Measurements from ENCODE around the gene SHC4.

Gene SHC4

GRCh38 chr15:48893311-48893710 is 70.4 kb downstream of the SHC4 start:
- DNase-seq (ENCODE audit: insufficient read length, low spot score) (no peak), FAIRE-seq (no peak)
- TF ChIP-seq CTCF (IDR thresholded peaks at IDR 0.05; ENCODE audit: insufficient read depth, missing control alignments): no peak

- no peak for TF ChIP-seq CTCF (IDR thresholded peaks at IDR 0.05; ENCODE audit: insufficient read depth, missing control alignments)
- FAIRE-seq: no peak
- no peak for DNase-seq (ENCODE audit: insufficient read length, low spot score)
These were observed 72.4 kb downstream of the SHC4 start for GRCh38 chr15:48891232-48891765.

- DNase-seq (ENCODE audit: insufficient read length, low spot score) (no peak), FAIRE-seq (no peak)
- TF ChIP-seq CTCF (IDR thresholded peaks at IDR 0.05; ENCODE audit: insufficient read depth, missing control alignments): no peak
These were observed 73.2 kb downstream of the SHC4 start for GRCh38 chr15:48890375-48890972.

GRCh38 chr15:48889925-48890324 is 73.8 kb downstream of the SHC4 start:
- no peak for TF ChIP-seq CTCF (IDR thresholded peaks at IDR 0.05; ENCODE audit: insufficient read depth, missing control alignments)
- DNase-seq (ENCODE audit: insufficient read length, low spot score) (no peak), FAIRE-seq (no peak)

GRCh38 chr15:48888836-48889235 is 74.9 kb downstream of the SHC4 start:
- FAIRE-seq (no peak), DNase-seq (ENCODE audit: insufficient read length, low spot score) (no peak)
- TF ChIP-seq CTCF (IDR thresholded peaks at IDR 0.05; ENCODE audit: insufficient read depth, missing control alignments): no peak

- no peak for TF ChIP-seq CTCF (IDR thresholded peaks at IDR 0.05; ENCODE audit: insufficient read depth, missing control alignments)
- DNase-seq (ENCODE audit: insufficient read length, low spot score): no peak
- FAIRE-seq: no peak
These were observed 75.5 kb downstream of the SHC4 start for GRCh38 chr15:48888191-48888590.

- TF ChIP-seq CTCF (IDR thresholded peaks at IDR 0.05; ENCODE audit: insufficient read depth, missing control alignments): no peak
- FAIRE-seq (no peak), DNase-seq (ENCODE audit: insufficient read length, low spot score) (no peak)
These were observed 76.6 kb downstream of the SHC4 start for GRCh38 chr15:48887144-48887543.
